ENCODE measurements around the gene HECW1. TPM values are rescaled to one million over a fixed set of nuclear protein-coding genes. Genes with fewer than 3 reads are reported as not detected.

HECW1 gene
- total and polyA plus RNA-seq, 10 of the 15 experiments (the other 5 are each of a cell fraction or from before 2014, with no cell fraction given) = under 0.01 to 0.31 (median 0.04) TPM; not detected in 3

DNA sequence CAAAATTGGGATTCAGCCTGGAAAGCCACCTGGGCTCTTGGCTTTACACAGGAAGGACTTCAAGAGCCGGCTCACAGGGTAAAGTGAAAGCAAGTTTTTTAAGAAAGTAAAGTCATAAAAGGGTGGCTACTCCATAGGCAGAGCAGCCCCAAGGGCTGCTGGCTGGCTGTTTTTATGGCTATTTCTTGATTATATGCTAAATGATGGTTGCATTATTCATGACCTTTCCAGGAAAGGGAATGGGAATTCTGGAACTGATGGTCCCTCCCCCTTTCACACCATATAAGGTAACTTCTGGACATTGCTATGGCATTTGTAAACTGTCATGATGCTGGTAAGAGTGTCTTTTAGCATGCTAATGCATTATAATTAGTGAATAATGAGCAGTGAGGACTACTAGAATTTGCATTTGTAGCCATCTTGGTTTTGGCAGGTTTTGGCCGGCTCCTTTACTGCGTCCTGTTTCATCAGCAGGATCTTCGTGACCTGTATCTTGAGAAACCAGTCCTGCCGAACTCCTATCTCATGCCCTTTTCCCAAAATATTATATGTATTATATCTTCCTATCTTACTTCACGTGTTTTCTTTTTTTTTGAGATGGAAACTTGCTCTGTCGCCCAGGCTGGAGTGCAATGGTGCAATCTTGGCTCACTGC, 80.5 kb downstream of the HECW1 start:
- CTCF ChIA-PET = no interaction called here
- H3K4me1 ChIP-seq (ENCODE audit: control insufficient read depth, insufficient read depth, low read length) = no peaks in the 10 kb centered on the region
- H3K27ac ChIP-seq (ENCODE audit: control insufficient read depth, insufficient read depth) = no peak overlapping the region
- POLR2A ChIA-PET = no interaction called here
- no peak for TF ChIP-seq HCFC1 (IDR thresholded peaks at IDR 0.05; ENCODE audit: low read length)
- no peak overlapping the region for H3K4me3 ChIP-seq
- H3K36me3 ChIP-seq (ENCODE audit: control insufficient read depth in 2 of 2, insufficient read depth in 2 of 2, low read length in 1 of 2) = no peaks in the 10 kb centered on the region
- no peaks in the 10 kb centered on the region for H3K79me2 ChIP-seq (ENCODE audit: control insufficient read depth, insufficient read depth, low read length)
- H3K4me2 ChIP-seq (ENCODE audit: control insufficient read depth, insufficient read depth) = no peak overlapping the region
- SMC1A ChIA-PET (ENCODE audit: uncharacterized antibody, unreplicated experiment) = no interaction called here
- intact Hi-C loops (cut with micrococcal nuclease; ENCODE audit: unreplicated experiment) (no loop called here), in situ Hi-C loops (cut with MboI) (no loop called here)
- no peak overlapping the region for H2AFZ ChIP-seq (ENCODE audit: control insufficient read depth, low read depth, low read length)
- DNase-seq (ENCODE audit: low read depth, low spot score) (no peak), FAIRE-seq (no peak), ATAC-seq (no peak)
- 71% methylated on average over 7 of the region's 7 CpGs for WGBS (ENCODE audit: insufficient coverage, insufficient replicate concordance, low lambda C conversion rate, missing lambda C conversion rate)
- H3K9ac ChIP-seq (ENCODE audit: control insufficient read depth, insufficient read depth, low read length) = no peak overlapping the region
- RAD21 ChIA-PET (ENCODE audit: unreplicated experiment) = no interaction called here
- H3K27me3 ChIP-seq (replicated peaks in 1 of 2; ENCODE audit: control insufficient read depth in 2 of 2, insufficient read depth in 2 of 2, low read length in 1 of 2) = peaks cover 0 to 2% of the 10 kb centered on the region in 2 experiments; a peak in 1 of 4 replicates
- no peaks in the 10 kb centered on the region for H3K9me3 ChIP-seq (replicated peaks; ENCODE audit: control insufficient read depth, insufficient read depth, low read length)
- H4K20me1 ChIP-seq (ENCODE audit: control insufficient read depth, insufficient read depth) = no peaks in the 10 kb centered on the region
- BruUV-seq (replicated peaks) = no TSS peak

- BruUV-seq (replicated peaks) = no TSS peak
- ChIA-PET CTCF (no interaction called here), POLR2A (no interaction called here), SMC1A (ENCODE audit: uncharacterized antibody, unreplicated experiment) (no interaction called here), RAD21 (ENCODE audit: unreplicated experiment) (no interaction called here)
- ATAC-seq = no peak
- FAIRE-seq = no peak
- 0% methylated on average over 2 of the region's 2 CpGs for WGBS (ENCODE audit: insufficient coverage, insufficient replicate concordance, low lambda C conversion rate, missing lambda C conversion rate)
- Histone ChIP-seq H3K4me3 (no peak overlapping the region), H3K9ac (ENCODE audit: control insufficient read depth, insufficient read depth, low read length) (no peak overlapping the region), H3K79me2 (ENCODE audit: control insufficient read depth, insufficient read depth, low read length) (no peaks in the 10 kb centered on the region), H3K4me1 (ENCODE audit: control insufficient read depth, insufficient read depth, low read length) (no peaks in the 10 kb centered on the region), H3K36me3 (ENCODE audit: control insufficient read depth in 2 of 2, insufficient read depth in 2 of 2, low read length in 1 of 2) (no peaks in the 10 kb centered on the region), H3K27me3 (replicated peaks in 1 of 2; ENCODE audit: control insufficient read depth in 2 of 2, insufficient read depth in 2 of 2, low read length in 1 of 2) (peaks cover 0 to 2% of the 10 kb centered on the region in 2 experiments; a peak in 1 of 4 replicates), H3K27ac (ENCODE audit: control insufficient read depth, insufficient read depth) (no peak overlapping the region), H3K9me3 (replicated peaks; ENCODE audit: control insufficient read depth, insufficient read depth, low read length) (no peaks in the 10 kb centered on the region), H2AFZ (ENCODE audit: control insufficient read depth, low read depth, low read length) (no peak overlapping the region), H3K4me2 (ENCODE audit: control insufficient read depth, insufficient read depth) (no peak overlapping the region), H4K20me1 (ENCODE audit: control insufficient read depth, insufficient read depth) (no peaks in the 10 kb centered on the region)
- DNase-seq (ENCODE audit: low read depth, low spot score) = no peak
- intact Hi-C loops (cut with micrococcal nuclease; ENCODE audit: unreplicated experiment) = no loop called here
- in situ Hi-C loops (cut with MboI) = no loop called here
- TF ChIP-seq CHD2 (IDR thresholded peaks at IDR 0.05; ENCODE audit: borderline replicate concordance, low read depth, low read length) = no peak
- TF ChIP-seq PRDM15 (CRISPR knock-in tag; IDR thresholded peaks at IDR 0.05) = no peak
- TF ChIP-seq, protein P1, sequence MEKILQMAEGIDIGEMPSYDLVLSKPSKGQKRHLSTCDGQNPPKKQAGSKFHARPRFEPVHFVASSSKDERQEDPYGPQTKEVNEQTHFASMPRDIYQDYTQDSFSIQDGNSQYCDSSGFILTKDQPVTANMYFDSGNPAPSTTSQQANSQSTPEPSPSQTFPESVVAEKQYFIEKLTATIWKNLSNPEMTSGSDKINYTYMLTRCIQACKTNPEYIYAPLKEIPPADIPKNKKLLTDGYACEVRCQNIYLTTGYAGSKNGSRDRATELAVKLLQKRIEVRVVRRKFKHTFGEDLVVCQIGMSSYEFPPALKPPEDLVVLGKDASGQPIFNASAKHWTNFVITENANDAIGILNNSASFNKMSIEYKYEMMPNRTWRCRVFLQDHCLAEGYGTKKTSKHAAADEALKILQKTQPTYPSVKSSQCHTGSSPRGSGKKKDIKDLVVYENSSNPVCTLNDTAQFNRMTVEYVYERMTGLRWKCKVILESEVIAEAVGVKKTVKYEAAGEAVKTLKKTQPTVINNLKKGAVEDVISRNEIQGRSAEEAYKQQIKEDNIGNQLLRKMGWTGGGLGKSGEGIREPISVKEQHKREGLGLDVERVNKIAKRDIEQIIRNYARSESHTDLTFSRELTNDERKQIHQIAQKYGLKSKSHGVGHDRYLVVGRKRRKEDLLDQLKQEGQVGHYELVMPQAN (conservative IDR thresholded peaks at IDR 0.05) = no peak
- no peak for TF ChIP-seq RBBP5 (conservative IDR thresholded peaks at IDR 0.05)
- TF ChIP-seq, protein P2, sequence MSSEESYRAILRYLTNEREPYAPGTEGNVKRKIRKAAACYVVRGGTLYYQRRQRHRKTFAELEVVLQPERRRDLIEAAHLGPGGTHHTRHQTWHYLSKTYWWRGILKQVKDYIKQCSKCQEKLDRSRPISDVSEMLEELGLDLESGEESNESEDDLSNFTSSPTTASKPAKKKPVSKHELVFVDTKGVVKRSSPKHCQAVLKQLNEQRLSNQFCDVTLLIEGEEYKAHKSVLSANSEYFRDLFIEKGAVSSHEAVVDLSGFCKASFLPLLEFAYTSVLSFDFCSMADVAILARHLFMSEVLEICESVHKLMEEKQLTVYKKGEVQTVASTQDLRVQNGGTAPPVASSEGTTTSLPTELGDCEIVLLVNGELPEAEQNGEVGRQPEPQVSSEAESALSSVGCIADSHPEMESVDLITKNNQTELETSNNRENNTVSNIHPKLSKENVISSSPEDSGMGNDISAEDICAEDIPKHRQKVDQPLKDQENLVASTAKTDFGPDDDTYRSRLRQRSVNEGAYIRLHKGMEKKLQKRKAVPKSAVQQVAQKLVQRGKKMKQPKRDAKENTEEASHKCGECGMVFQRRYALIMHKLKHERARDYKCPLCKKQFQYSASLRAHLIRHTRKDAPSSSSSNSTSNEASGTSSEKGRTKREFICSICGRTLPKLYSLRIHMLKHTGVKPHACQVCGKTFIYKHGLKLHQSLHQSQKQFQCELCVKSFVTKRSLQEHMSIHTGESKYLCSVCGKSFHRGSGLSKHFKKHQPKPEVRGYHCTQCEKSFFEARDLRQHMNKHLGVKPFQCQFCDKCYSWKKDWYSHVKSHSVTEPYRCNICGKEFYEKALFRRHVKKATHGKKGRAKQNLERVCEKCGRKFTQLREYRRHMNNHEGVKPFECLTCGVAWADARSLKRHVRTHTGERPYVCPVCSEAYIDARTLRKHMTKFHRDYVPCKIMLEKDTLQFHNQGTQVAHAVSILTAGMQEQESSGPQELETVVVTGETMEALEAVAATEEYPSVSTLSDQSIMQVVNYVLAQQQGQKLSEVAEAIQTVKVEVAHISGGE (CRISPR knock-in tag; IDR thresholded peaks at IDR 0.05) = no peak
- no peak for TF ChIP-seq TBL1XR1 (IDR thresholded peaks at IDR 0.05; ENCODE audit: low read depth, low read length)
- no peak for TF ChIP-seq SP1 (IDR thresholded peaks at IDR 0.05; ENCODE audit: low read depth, low read length)
Observed at GRCh38 chr7:43193893-43194292, 81.4 kb downstream of the HECW1 start.

All from GM12878 (cell line).